ENCODE data around the gene GPR152.
"Not testable (repeated sequence)": the region's sequence is repeated elsewhere in the genome, so short reads cannot be mapped to it uniquely, and the experiment has no call there.

The GPR152 gene

DNA sequence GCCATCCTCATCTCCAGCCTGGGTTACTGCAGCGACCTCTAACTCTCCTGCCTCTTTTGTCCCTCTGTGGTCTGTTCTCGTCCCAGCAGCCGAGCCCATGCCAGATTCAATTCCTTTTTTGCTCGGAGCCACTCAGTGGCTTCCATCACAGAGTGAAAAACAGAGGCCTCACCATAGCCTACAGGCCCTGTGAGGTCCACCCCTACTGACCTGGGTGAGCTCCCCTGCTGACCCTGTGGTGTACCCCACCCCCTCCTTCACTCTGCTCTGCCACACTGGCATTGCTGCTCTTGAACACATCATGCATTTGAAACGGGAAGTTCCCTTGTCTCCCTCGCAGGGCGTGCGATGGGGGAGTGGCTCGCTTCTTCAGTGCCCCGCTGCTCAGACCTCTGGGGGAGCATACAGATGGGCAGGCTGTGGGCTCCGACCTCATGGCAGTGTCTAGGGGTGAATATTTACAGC lies 32.4 kb upstream of the GPR152 start:
- no peaks in the 10 kb centered on the region for H3K9me3 ChIP-seq
- H3K27me3 ChIP-seq = no peaks in the 10 kb centered on the region
- H3K4me3 ChIP-seq (ENCODE audit: low read depth in 1 of 2, low read length in 1 of 2) = peak overlapping the region; percentile 18
- H3K36me3 ChIP-seq = peaks cover 23% of the 10 kb centered on the region
- peaks cover 40 to 44% of the 10 kb centered on the region in 2 experiments for H3K4me1 ChIP-seq (ENCODE audit: control insufficient read depth in 1 of 2, insufficient read depth in 1 of 2, low read depth in 1 of 2, low read length in 1 of 2)
- TF ChIP-seq, protein P1, sequence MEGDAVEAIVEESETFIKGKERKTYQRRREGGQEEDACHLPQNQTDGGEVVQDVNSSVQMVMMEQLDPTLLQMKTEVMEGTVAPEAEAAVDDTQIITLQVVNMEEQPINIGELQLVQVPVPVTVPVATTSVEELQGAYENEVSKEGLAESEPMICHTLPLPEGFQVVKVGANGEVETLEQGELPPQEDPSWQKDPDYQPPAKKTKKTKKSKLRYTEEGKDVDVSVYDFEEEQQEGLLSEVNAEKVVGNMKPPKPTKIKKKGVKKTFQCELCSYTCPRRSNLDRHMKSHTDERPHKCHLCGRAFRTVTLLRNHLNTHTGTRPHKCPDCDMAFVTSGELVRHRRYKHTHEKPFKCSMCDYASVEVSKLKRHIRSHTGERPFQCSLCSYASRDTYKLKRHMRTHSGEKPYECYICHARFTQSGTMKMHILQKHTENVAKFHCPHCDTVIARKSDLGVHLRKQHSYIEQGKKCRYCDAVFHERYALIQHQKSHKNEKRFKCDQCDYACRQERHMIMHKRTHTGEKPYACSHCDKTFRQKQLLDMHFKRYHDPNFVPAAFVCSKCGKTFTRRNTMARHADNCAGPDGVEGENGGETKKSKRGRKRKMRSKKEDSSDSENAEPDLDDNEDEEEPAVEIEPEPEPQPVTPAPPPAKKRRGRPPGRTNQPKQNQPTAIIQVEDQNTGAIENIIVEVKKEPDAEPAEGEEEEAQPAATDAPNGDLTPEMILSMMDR (IDR thresholded peaks at IDR 0.05) = no peak
- peak overlapping the region; percentile 96 for H3K27ac ChIP-seq

DNA sequence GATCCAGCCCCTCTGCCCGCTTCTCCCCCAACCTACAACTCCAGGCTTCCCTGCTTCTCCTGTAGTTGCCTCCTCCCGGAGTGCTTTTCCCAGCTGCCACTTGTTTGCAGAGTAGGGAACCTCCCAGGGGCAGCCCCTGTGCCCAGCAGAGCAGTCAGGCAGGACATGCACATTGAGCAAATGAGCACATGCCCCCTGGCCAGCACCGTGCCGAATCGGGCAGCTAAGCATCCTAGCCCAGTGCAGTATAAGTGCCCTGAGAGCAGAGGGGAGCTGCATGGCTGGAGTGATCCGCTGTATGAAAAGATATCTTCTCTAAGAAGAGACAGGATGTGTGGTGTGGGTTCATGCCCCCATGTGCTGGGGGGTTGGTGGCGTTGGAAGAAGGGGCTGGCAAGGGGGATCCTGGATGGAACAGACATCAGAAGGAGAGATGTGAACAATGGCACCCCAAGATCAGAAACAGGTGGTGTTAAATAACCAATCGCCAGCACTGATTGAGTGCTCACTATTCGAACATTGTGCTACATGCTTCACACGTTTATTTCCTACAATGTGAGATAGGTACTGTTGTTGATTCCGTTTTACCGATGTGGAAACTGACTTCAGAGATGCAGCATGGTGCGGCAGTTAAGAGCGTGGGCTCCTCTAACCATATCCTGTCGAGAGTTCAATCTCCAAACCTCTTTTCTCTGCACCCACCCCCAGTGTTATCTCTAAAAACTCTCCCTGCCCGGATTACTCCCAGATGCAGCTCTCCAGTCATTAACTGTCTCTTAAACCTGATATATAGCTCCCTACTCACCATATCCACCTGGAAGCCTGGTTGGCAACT lies 31.5 kb upstream of the GPR152 start:
- peaks cover 14% of the 10 kb centered on the region for H3K36me3 ChIP-seq
- no peaks in the 10 kb centered on the region for H3K9me3 ChIP-seq
- TF ChIP-seq, protein P1 (IDR thresholded peaks at IDR 0.05) = no peak
- H3K27me3 ChIP-seq = no peaks in the 10 kb centered on the region
- H3K27ac ChIP-seq = peak overlapping the region; percentile 96
- peaks cover 40 to 44% of the 10 kb centered on the region in 2 experiments for H3K4me1 ChIP-seq (ENCODE audit: control insufficient read depth in 1 of 2, insufficient read depth in 1 of 2, low read depth in 1 of 2, low read length in 1 of 2)
- peak overlapping the region; percentile 85 to 92 for H3K4me3 ChIP-seq (ENCODE audit: low read depth in 1 of 2, low read length in 1 of 2)

DNA sequence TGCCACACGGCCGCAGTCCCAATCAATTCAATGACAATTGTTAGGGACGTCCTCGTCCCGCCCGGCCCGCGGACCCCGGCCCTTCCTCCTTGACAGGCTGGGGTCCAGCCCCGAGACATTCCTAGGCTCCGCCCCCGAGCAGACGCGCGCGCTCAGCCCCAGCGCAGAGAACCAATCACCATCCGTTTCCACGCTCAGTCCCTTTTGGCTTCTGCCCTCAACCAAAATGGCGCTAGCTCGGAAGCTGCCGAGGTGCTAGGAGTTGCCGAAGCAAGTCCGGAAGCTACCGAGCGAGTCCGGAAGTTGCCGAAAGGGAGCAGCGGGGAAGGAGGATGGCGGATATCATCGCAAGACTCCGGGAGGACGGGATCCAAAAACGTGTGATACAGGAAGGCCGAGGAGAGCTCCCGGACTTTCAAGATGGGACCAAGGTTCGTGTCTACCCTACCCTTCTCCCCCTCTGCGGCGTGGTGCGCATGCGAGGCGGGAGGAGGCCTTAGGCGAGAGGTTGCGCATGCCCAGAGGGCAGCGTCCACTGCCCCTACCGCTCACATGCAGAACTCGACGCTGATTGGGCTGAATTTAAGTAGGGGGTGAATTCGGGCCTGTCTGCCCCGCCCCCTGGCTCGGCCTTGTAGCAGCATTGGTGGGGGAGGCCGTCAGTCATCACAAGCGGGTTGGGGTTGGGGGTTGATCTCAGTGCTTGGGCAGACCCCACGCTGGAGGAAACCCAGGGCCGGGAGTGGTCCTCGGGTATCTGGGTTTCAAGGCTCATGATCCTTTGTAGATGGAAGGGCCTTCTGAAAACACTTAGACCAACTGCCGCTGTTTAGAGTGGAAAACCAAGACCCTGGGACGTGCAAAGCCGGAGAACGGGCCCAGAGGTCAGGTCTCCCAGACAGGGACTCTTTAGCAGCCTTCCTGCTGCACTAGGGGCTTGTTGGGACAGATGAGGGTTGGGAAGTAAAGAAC lies 30.6 kb upstream of the GPR152 start, which contains the start of gene AIP:
Gene AIP (plus strand): TSS at position 200 of the 972 bp plus-strand sequence. CDS start 133 bp downstream, at position 333.
- Histone ChIP-seq H3K4me1 (ENCODE audit: control insufficient read depth in 1 of 2, insufficient read depth in 1 of 2, low read depth in 1 of 2, low read length in 1 of 2) (peaks cover 40 to 44% of the 10 kb centered on the region in 2 experiments), H3K9me3 (no peaks in the 10 kb centered on the region), H3K4me3 (ENCODE audit: low read depth in 1 of 2, low read length in 1 of 2) (peak within 1 kb of the TSS; percentile 85 to 92), H3K27me3 (no peaks in the 10 kb centered on the region), H3K27ac (peak within 1 kb of the TSS; percentile 96), H3K36me3 (peaks cover 9% of the 10 kb centered on the region)
- TF ChIP-seq, protein P1 (IDR thresholded peaks at IDR 0.05) = peak; percentile 69

DNA sequence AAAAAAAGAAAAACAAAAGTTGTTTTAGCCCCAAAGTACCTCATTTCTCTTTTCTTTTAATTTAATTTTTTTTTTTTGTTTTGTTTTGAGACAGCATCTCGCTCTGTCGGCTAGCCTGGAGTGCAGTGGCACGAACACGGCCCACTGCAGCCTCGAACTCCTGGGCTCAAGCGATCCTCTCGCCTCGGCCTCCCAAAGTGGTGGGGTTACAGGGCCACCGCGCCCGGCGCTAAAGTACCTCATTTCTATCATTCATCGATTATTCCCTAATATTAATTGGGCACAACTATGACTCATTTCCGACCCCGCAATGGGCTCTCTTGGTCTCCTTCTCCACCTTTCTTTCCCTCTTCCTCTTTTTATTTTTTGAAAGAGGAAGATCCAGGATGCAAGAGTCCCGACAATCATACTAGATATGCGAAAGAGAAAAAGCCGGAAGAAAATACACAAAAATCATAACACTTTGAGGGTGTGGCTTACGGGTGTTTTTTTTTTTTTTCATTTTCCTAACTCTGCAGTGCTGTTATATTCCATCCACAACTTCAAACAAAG lies 29.8 kb upstream of the GPR152 start:
- H3K27me3 ChIP-seq = peaks cover 4% of the 10 kb centered on the region
- peak overlapping the region; percentile 96 for H3K27ac ChIP-seq
- peak overlapping the region; percentile 85 to 92 for H3K4me3 ChIP-seq (ENCODE audit: low read depth in 1 of 2, low read length in 1 of 2)
- TF ChIP-seq, protein P1 (IDR thresholded peaks at IDR 0.05) = no peak
- H3K9me3 ChIP-seq = no peaks in the 10 kb centered on the region
- peaks cover 40 to 44% of the 10 kb centered on the region in 2 experiments for H3K4me1 ChIP-seq (ENCODE audit: control insufficient read depth in 1 of 2, insufficient read depth in 1 of 2, low read depth in 1 of 2, low read length in 1 of 2)
- H3K36me3 ChIP-seq = peaks cover 2% of the 10 kb centered on the region

DNA sequence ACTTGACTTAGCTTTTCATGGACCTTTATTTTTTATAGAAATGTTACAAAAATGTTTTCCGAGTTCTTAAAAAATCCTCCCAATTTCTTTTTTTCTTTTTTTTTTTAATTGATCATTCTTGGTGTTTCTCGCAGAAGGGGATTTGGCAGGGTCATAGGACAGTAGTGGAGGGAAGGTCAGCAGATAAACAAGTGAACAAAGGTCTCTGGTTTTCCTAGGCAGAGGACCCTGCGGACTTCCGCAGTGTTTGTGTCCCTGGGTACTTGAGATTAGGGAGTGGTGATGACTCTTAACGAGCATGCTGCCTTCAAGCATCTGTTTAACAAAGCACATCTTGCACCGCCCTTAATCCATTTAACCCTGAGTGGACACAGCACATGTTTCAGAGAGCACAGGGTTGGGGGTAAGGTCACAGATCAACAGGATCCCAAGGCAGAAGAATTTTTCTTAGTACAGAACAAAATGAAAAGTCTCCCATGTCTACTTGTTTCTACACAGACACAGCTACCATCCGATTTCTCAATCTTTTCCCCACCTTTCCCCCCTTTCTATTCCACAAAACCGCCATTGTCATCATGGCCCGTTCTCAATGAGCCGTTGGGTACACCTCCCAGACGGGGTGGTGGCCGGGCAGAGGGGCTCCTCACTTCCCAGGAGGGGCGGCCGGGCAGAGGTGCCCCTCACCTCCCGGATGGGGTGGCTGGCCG lies 25.0 kb upstream of the GPR152 start:
- H3K27ac ChIP-seq; H3K36me3 ChIP-seq; H3K9me3 ChIP-seq; H3K4me1 ChIP-seq (ENCODE audit: control insufficient read depth in 1 of 2, insufficient read depth in 1 of 2, low read depth in 1 of 2, low read length in 1 of 2); H3K27me3 ChIP-seq; H3K4me3 ChIP-seq (ENCODE audit: low read depth in 1 of 2, low read length in 1 of 2): not testable (repeated sequence)

DNA sequence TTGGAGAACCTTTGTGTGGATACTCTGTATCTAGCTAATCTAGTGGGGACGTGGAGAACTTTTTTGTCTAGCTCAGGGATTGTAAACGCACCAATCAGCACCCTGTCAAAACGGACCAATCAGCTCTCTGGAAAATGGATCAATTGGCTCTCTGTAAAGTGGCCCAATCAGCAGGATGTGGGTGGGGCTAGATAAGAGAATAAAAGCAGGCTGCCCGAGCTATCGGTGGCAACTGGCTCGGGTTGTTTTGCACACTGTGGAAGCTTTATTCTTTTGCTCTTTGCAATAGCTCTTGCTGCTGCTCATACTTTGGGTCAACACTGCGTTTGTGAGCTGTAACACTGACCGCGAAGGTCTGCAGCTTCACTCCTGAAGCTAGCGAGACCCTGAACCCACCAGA lies 24.2 kb upstream of the GPR152 start:
- not testable (repeated sequence) for H3K27ac ChIP-seq; H3K36me3 ChIP-seq; H3K4me1 ChIP-seq (ENCODE audit: control insufficient read depth in 1 of 2, insufficient read depth in 1 of 2, low read depth in 1 of 2, low read length in 1 of 2); H3K9me3 ChIP-seq; H3K27me3 ChIP-seq; H3K4me3 ChIP-seq (ENCODE audit: low read depth in 1 of 2, low read length in 1 of 2)
